Measurements from ENCODE around the gene OR6C68.

OR6C68 gene

DNA sequence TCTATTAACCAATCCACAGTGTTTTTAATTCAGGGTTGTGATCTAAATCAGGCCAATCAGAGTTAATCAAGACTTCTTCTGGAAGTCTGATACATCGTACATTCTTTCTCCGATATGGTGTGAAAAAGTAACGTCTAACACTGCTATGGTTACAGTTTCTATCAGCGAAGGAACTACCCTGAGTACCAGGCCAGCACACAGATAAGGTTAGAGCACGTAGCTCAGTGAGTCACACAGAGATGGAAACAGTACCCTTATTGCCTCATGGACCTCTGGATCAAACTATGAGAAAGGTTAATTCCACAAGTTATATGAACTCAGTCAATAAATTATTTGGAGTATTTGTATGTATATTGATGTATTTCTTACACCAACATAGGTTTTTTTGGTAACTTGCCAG lies 3.3 kb downstream of the OR6C68 start:
- H3K9me3 ChIP-seq (ENCODE audit: insufficient read depth, low read length) = no peaks in the 10 kb centered on the region
- no peak overlapping the region for H3K4me3 ChIP-seq (ENCODE audit: insufficient read depth, low read length, poor library complexity, severe bottlenecking)
- no peaks in the 10 kb centered on the region for H3K9me2 ChIP-seq (replicated peaks; ENCODE audit: insufficient read depth, low read length)
- H3F3A ChIP-seq (ENCODE audit: insufficient read depth) = no peaks in the 10 kb centered on the region
- no peak overlapping the region for H2AFZ ChIP-seq (ENCODE audit: low read depth, low read length, severe bottlenecking)
- H3K79me2 ChIP-seq (ENCODE audit: insufficient read depth, low read length) = no peaks in the 10 kb centered on the region
- H3K27ac ChIP-seq (ENCODE audit: low read depth, low read length) = no peak overlapping the region
- H4K20me1 ChIP-seq (ENCODE audit: low read depth, low read length) = no peaks in the 10 kb centered on the region
- no peaks in the 10 kb centered on the region for H3K27me3 ChIP-seq (ENCODE audit: low read length)
- H3K36me3 ChIP-seq (ENCODE audit: low read length) = no peaks in the 10 kb centered on the region
- no peak overlapping the region for H3K4me2 ChIP-seq (ENCODE audit: low read depth, low read length, poor library complexity, severe bottlenecking)
- TF ChIP-seq, protein P1, sequence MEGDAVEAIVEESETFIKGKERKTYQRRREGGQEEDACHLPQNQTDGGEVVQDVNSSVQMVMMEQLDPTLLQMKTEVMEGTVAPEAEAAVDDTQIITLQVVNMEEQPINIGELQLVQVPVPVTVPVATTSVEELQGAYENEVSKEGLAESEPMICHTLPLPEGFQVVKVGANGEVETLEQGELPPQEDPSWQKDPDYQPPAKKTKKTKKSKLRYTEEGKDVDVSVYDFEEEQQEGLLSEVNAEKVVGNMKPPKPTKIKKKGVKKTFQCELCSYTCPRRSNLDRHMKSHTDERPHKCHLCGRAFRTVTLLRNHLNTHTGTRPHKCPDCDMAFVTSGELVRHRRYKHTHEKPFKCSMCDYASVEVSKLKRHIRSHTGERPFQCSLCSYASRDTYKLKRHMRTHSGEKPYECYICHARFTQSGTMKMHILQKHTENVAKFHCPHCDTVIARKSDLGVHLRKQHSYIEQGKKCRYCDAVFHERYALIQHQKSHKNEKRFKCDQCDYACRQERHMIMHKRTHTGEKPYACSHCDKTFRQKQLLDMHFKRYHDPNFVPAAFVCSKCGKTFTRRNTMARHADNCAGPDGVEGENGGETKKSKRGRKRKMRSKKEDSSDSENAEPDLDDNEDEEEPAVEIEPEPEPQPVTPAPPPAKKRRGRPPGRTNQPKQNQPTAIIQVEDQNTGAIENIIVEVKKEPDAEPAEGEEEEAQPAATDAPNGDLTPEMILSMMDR (IDR thresholded peaks at IDR 0.05; ENCODE audit: insufficient read depth, low read length, poor library complexity, severe bottlenecking) = no peak
- TF ChIP-seq EZH2phosphoT487 (conservative IDR thresholded peaks at IDR 0.05; ENCODE audit: low read length) = no peak
- no peak overlapping the region for H3K9ac ChIP-seq (ENCODE audit: low read length)

DNA sequence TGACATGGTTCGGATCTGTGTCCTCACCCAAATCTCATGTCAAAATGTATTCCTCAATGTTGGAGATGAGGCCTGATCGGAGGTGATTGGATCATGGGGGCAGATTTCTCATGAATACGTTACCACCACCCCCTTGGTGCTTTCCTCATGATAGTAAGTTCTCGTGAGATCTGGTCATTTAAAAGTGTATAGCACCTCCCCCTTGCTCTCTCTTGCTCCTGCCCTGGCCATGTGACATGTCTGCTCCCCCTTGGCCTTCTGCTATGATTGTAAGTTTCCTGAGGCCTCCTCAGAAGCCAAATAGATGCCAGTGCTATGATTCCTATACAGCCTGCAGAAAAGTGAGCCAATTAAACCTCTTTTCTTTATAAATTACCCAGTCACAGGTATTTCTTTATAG lies 7.1 kb downstream of the OR6C68 start:
- no peak overlapping the region for H3K4me3 ChIP-seq (ENCODE audit: insufficient read depth, low read length, poor library complexity, severe bottlenecking)
- no peaks in the 10 kb centered on the region for H3K27me3 ChIP-seq (ENCODE audit: low read length)
- H3K27ac ChIP-seq (ENCODE audit: low read depth, low read length) = no peak overlapping the region
- no peaks in the 10 kb centered on the region for H3F3A ChIP-seq (ENCODE audit: insufficient read depth)
- no peak overlapping the region for H2AFZ ChIP-seq (ENCODE audit: low read depth, low read length, severe bottlenecking)
- TF ChIP-seq, protein P1 (IDR thresholded peaks at IDR 0.05; ENCODE audit: insufficient read depth, low read length, poor library complexity, severe bottlenecking) = no peak
- TF ChIP-seq EZH2phosphoT487 (conservative IDR thresholded peaks at IDR 0.05; ENCODE audit: low read length) = no peak
- no peaks in the 10 kb centered on the region for H3K9me3 ChIP-seq (ENCODE audit: insufficient read depth, low read length)
- H4K20me1 ChIP-seq (ENCODE audit: low read depth, low read length) = no peaks in the 10 kb centered on the region
- no peak overlapping the region for H3K4me2 ChIP-seq (ENCODE audit: low read depth, low read length, poor library complexity, severe bottlenecking)
- no peak overlapping the region for H3K9ac ChIP-seq (ENCODE audit: low read length)
- no peaks in the 10 kb centered on the region for H3K36me3 ChIP-seq (ENCODE audit: low read length)
- H3K79me2 ChIP-seq (ENCODE audit: insufficient read depth, low read length) = no peaks in the 10 kb centered on the region
- H3K9me2 ChIP-seq (replicated peaks; ENCODE audit: insufficient read depth, low read length) = no peaks in the 10 kb centered on the region

DNA sequence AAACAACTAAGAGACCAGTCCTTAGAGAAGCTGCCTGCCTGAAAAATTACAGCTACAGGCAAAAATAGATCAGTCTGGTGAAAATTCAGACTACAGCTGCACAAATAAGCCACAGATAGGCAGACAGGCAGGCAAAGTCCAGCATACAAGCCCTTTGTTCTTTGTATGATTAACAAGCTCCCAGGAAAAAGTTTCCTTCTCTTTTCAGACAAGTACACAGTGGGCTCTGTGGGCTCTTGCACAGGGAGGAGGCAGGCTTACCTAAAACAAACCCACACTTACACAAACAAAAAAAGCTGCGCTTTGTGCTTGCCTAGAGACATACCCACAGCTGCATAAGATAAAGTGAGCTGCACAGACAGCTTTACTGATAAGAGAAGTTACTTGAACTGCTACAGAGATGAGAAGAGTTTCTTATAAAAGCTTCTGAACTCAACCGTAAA lies 7.7 kb downstream of the OR6C68 start:
- H3K27me3 ChIP-seq (ENCODE audit: low read length) = no peaks in the 10 kb centered on the region
- no peaks in the 10 kb centered on the region for H4K20me1 ChIP-seq (ENCODE audit: low read depth, low read length)
- H3K27ac ChIP-seq (ENCODE audit: low read depth, low read length) = no peak overlapping the region
- H3K4me2 ChIP-seq (ENCODE audit: low read depth, low read length, poor library complexity, severe bottlenecking) = no peak overlapping the region
- H3K79me2 ChIP-seq (ENCODE audit: insufficient read depth, low read length) = no peaks in the 10 kb centered on the region
- H3K9me3 ChIP-seq (ENCODE audit: insufficient read depth, low read length) = no peaks in the 10 kb centered on the region
- no peak overlapping the region for H3K4me3 ChIP-seq (ENCODE audit: insufficient read depth, low read length, poor library complexity, severe bottlenecking)
- no peaks in the 10 kb centered on the region for H3K36me3 ChIP-seq (ENCODE audit: low read length)
- no peaks in the 10 kb centered on the region for H3K9me2 ChIP-seq (replicated peaks; ENCODE audit: insufficient read depth, low read length)
- no peaks in the 10 kb centered on the region for H3F3A ChIP-seq (ENCODE audit: insufficient read depth)
- H2AFZ ChIP-seq (ENCODE audit: low read depth, low read length, severe bottlenecking) = no peak overlapping the region
- TF ChIP-seq, protein P1 (IDR thresholded peaks at IDR 0.05; ENCODE audit: insufficient read depth, low read length, poor library complexity, severe bottlenecking) = no peak
- TF ChIP-seq EZH2phosphoT487 (conservative IDR thresholded peaks at IDR 0.05; ENCODE audit: low read length) = no peak
- H3K9ac ChIP-seq (ENCODE audit: low read length) = no peak overlapping the region

Data from SU-DHL-6 (cell line).